Central memory CD4-positive, alpha-beta T cell (primary cell): ENCODE results near the gene PCDHB8.
"Not testable (repeated sequence)": the region's sequence is repeated elsewhere in the genome, so short reads cannot be mapped to it uniquely, and the experiment has no call there.

Experiments used
- DNase-seq: peaks from one replicate; pipeline ENCODE4 v3.0.0; 2022

PCDHB8 gene

GRCh38 chr5:141184117-141184855 is 6.7 kb downstream of the PCDHB8 start:
- not testable (repeated sequence) for DNase-seq

GRCh38 chr5:141186897-141187512 is 9.4 kb downstream of the PCDHB8 start, which contains the start of gene PCDHB9:
Gene PCDHB9, plus strand, starts transcription at chr5:141187161. Its CDS starts 158 bp downstream, at chr5:141187319.
- no peak for DNase-seq

- not testable (repeated sequence) for DNase-seq
These were observed 11.1 kb downstream of the PCDHB8 start for GRCh38 chr5:141188682-141189081.

GRCh38 chr5:141189131-141189530 is 11.5 kb downstream of the PCDHB8 start:
- not testable (repeated sequence) for DNase-seq

GRCh38 chr5:141192110-141192725 is 14.6 kb downstream of the PCDHB8 start, which contains the start of gene PCDHB10:
Gene PCDHB10, plus strand, starts transcription at chr5:141192353. Its CDS starts 200 bp downstream, at chr5:141192553.
- no peak for DNase-seq

- DNase-seq = not testable (repeated sequence)
These were observed 16.7 kb downstream of the PCDHB8 start for GRCh38 chr5:141194332-141194731.

- DNase-seq = no peak
These were observed 18.8 kb downstream of the PCDHB8 start for GRCh38 chr5:141196363-141196762.

- DNase-seq = no peak
These were observed 22.0 kb downstream of the PCDHB8 start, which contains the start of gene PCDHB11 for GRCh38 chr5:141199359-141200235. Gene PCDHB11, plus strand, starts transcription at chr5:141199627. Its CDS starts 148 bp downstream, at chr5:141199775.

GRCh38 chr5:141201126-141201525 is 23.5 kb downstream of the PCDHB8 start:
- DNase-seq = not testable (repeated sequence)

GRCh38 chr5:141201646-141202045 is 24.1 kb downstream of the PCDHB8 start:
- not testable (repeated sequence) for DNase-seq

- no peak for DNase-seq
These were observed 30.9 kb downstream of the PCDHB8 start, which contains the start of gene PCDHB12 for GRCh38 chr5:141208478-141208877. Gene PCDHB12, plus strand, starts transcription at chr5:141208719. Its CDS starts 189 bp downstream, at chr5:141208908.

GRCh38 chr5:141210281-141210680 is 32.7 kb downstream of the PCDHB8 start:
- not testable (repeated sequence) for DNase-seq

- not testable (repeated sequence) for DNase-seq
These were observed 33.3 kb downstream of the PCDHB8 start for GRCh38 chr5:141210849-141211248.

- DNase-seq = not testable (repeated sequence)
These were observed 36.2 kb downstream of the PCDHB8 start, which contains the start of gene PCDHB13 for GRCh38 chr5:141213656-141214339. Gene PCDHB13, plus strand, starts transcription at chr5:141213919. Its CDS starts 205 bp downstream, at chr5:141214124.

- not testable (repeated sequence) for DNase-seq
These were observed 37.0 kb downstream of the PCDHB8 start for GRCh38 chr5:141214583-141214982.

- not testable (repeated sequence) for DNase-seq
These were observed 37.9 kb downstream of the PCDHB8 start for GRCh38 chr5:141215504-141215903.

- DNase-seq = not testable (repeated sequence)
These were observed 38.4 kb downstream of the PCDHB8 start for GRCh38 chr5:141216035-141216434.

GRCh38 chr5:141223112-141223783 is 45.7 kb downstream of the PCDHB8 start, which contains the start of gene PCDHB14:
Gene PCDHB14, plus strand, starts transcription at chr5:141223343. Its CDS starts 163 bp downstream, at chr5:141223506.
- no peak for DNase-seq

- DNase-seq = not testable (repeated sequence)
These were observed 47.3 kb downstream of the PCDHB8 start for GRCh38 chr5:141224844-141225243.

- DNase-seq = not testable (repeated sequence)
These were observed 47.8 kb downstream of the PCDHB8 start for GRCh38 chr5:141225421-141225820.
